ENCODE data around the gene SETD2.

- TF ChIP-seq EZH2 (IDR thresholded peaks at IDR 0.05; ENCODE audit: low read length, missing control alignments) (no peak), CTCF (conservative IDR thresholded peaks at IDR 0.05 in 1 of 2, IDR thresholded peaks at IDR 0.05 in 1 of 2; ENCODE audit: low read depth in 1 of 2, low read length in 2 of 2) (no peak)
Observed at GRCh38 chr3:46989146-46989810, 174.6 kb downstream of the SETD2 start.

All from fibroblast of lung (primary cell).